H1 (cell line): ENCODE measurements around the gene TFAP2E. TPM values are rescaled to one million over a fixed set of nuclear protein-coding genes. Genes with fewer than 3 reads are reported as not detected.

Source experiments
- CTCF ChIA-PET: fragments of 300-600 bp; sonication (Branson Sonifier 250); formaldehyde crosslinking; loops from one replicate; lab custom pipeline; 2021; ENCODE audit not compliant: partially characterized antibody; lab: Charles Lee
- POLR2A ChIA-PET: fragments of 300-600 bp; sonication (Branson Sonifier 250); formaldehyde crosslinking; loops from one replicate; lab custom pipeline; 2021; ENCODE audit warnings: inconsistent platforms; ENCODE audit not compliant: partially characterized antibody; lab: Charles Lee
- DNase-seq, 2 experiments: peaks; one replicate each; pipeline versions ENCODE4 v3.0.0 to v3.0.0-alpha.2; 2010 to 2022; ENCODE audit warnings: low spot score in 2 of 2, low read depth in 1 of 2, mixed read lengths in 1 of 2
- FAIRE-seq: peaks from 2 replicates; lab custom pipeline; 2011; peaks lifted over from hg19 to GRCh38; lab: Jason Lieb, UNC
- H2AFZ ChIP-seq: 2 replicates; pipeline ENCODE4 v1.8.1; 2012; ENCODE audit warnings: low read length, inconsistent platforms
- H2AK5ac ChIP-seq: 2 replicates; pipeline ENCODE4 v1.6.1; 2013; ENCODE audit warnings: low read depth, low read length
- H2BK120ac ChIP-seq: replicated peaks from 2 replicates; pipeline ENCODE3; 2013; ENCODE audit warnings: low read depth, low read length, inconsistent platforms
- H2BK12ac ChIP-seq: 2 replicates; pipeline ENCODE4 v1.6.1; 2013; ENCODE audit warnings: low read depth, low read length
- H2BK15ac ChIP-seq: 2 replicates; pipeline ENCODE4 v1.6.1; 2013; ENCODE audit warnings: low read length
- H2BK20ac ChIP-seq: 2 replicates; pipeline ENCODE4 v1.6.1; 2013; ENCODE audit warnings: low read length
- H2BK5ac ChIP-seq: 2 replicates; pipeline ENCODE4 v1.6.1; 2013; ENCODE audit warnings: low read depth, low read length
- H3K14ac ChIP-seq: 2 replicates; pipeline ENCODE4 v1.6.1; 2013; ENCODE audit warnings: inconsistent platforms; ENCODE audit not compliant: insufficient read length
- H3K18ac ChIP-seq: 2 replicates; pipeline ENCODE4 v1.6.1; 2013; ENCODE audit warnings: low read length; ENCODE audit errors: extremely low read depth
- H3K23ac ChIP-seq: 2 replicates; pipeline ENCODE4 v1.6.1; 2013; ENCODE audit warnings: inconsistent platforms; ENCODE audit not compliant: insufficient read length
- H3K23me2 ChIP-seq: 2 replicates; pipeline ENCODE4 v1.6.1; 2013; ENCODE audit warnings: low read depth, low read length
- H3K27ac ChIP-seq: 2 replicates; pipeline ENCODE4 v1.6.1; 2011; ENCODE audit warnings: low read depth, low read length, inconsistent platforms
- H3K27me3 ChIP-seq, 4 experiments: replicated peaks in 1 of 4; 1 replicate in 1 of 4; 2 replicates in 3 of 4; pipeline versions ENCODE4 v1.6.1 to v1.8.1; 2011 to 2013; ENCODE audit warnings: low read length in 3 of 4, mild to moderate bottlenecking in 3 of 4, inconsistent platforms in 2 of 4, mixed read lengths in 2 of 4, moderate library complexity in 1 of 4; ENCODE audit not compliant: control insufficient read depth in 3 of 4, insufficient read depth in 3 of 4; ENCODE audit errors: extremely low read depth in 1 of 4
- H3K36me3 ChIP-seq, 4 experiments: 2 replicates each; pipeline versions ENCODE4 v1.6.1 to v1.8.1; 2011 to 2013; ENCODE audit warnings: mild to moderate bottlenecking in 4 of 4, low read length in 3 of 4, moderate library complexity in 2 of 4, control low read depth in 1 of 4, inconsistent platforms in 1 of 4; ENCODE audit not compliant: insufficient read depth in 4 of 4, control insufficient read depth in 2 of 4
- H3K4ac ChIP-seq: replicated peaks from 2 replicates; pipeline ENCODE3; 2013; ENCODE audit warnings: low read length, low read depth, mixed read lengths, inconsistent platforms; ENCODE audit not compliant: insufficient read length
- H3K4me1 ChIP-seq, 4 experiments: replicated peaks in 1 of 4; 1 replicate in 1 of 4; 2 replicates in 3 of 4; pipeline versions ENCODE4 v1.6.1 to v1.8.1; 2011 to 2013; ENCODE audit warnings: low read length in 3 of 4, inconsistent platforms in 2 of 4, mixed read lengths in 1 of 4; ENCODE audit not compliant: insufficient read depth in 4 of 4, control insufficient read depth in 3 of 4
- H3K4me2 ChIP-seq, 2 experiments: 2 replicates each; pipeline versions ENCODE4 v1.6.1 to v1.8.1; 2011 to 2013; ENCODE audit warnings: low read depth in 2 of 2, low read length in 2 of 2, control low read depth in 1 of 2, inconsistent platforms in 1 of 2, mild to moderate bottlenecking in 1 of 2; ENCODE audit not compliant: insufficient read depth in 1 of 2
- H3K4me3 ChIP-seq, 4 experiments: fragments of 200-600, 300-600 bp in 1 of 4; sonication (generic), shearing (Covaris generic), sonication (Bioruptor Twin) in 1 of 4; 2 replicates each; pipeline versions ENCODE4 v1.5.1 to v1.8.1; 2011 to 2016; ENCODE audit warnings: low read length in 4 of 4, low read depth in 3 of 4, control low read depth in 2 of 4, inconsistent platforms in 2 of 4, mild to moderate bottlenecking in 2 of 4, mixed read lengths in 1 of 4, moderate library complexity in 1 of 4; ENCODE audit not compliant: insufficient read depth in 2 of 4; ENCODE audit errors: extremely low read depth in 1 of 4
- H3K56ac ChIP-seq: replicated peaks from 2 replicates; pipeline ENCODE3; 2013; ENCODE audit warnings: low read depth, mild to moderate bottlenecking, mixed read lengths, low read length, inconsistent platforms; ENCODE audit not compliant: insufficient read length
- H3K79me1 ChIP-seq: 2 replicates; pipeline ENCODE4 v1.6.1; 2013; ENCODE audit warnings: low read depth, low read length, control low read depth
- H3K79me2 ChIP-seq, 2 experiments: 2 replicates each; pipeline versions ENCODE4 v1.6.1 to v1.8.1; 2012 to 2013; ENCODE audit warnings: low read length in 2 of 2, mild to moderate bottlenecking in 2 of 2, inconsistent platforms in 1 of 2; ENCODE audit not compliant: insufficient read depth in 2 of 2, control insufficient read depth in 1 of 2
- H3K9ac ChIP-seq, 4 experiments: replicated peaks in 1 of 4; 1 replicate in 1 of 4; 2 replicates in 3 of 4; pipeline versions ENCODE4 v1.6.1 to v1.8.1; 2011 to 2013; ENCODE audit warnings: low read depth in 3 of 4, low read length in 3 of 4, control low read depth in 2 of 4, mild to moderate bottlenecking in 2 of 4, moderate library complexity in 2 of 4, inconsistent platforms in 1 of 4; ENCODE audit errors: extremely low read depth in 1 of 4
- H3K9me3 ChIP-seq, 2 experiments: 2 replicates each; pipeline versions ENCODE4 v1.6.1 to v1.8.1; 2012 to 2013; ENCODE audit warnings: mild to moderate bottlenecking in 2 of 2, moderate library complexity in 2 of 2, control low read depth in 1 of 2, inconsistent platforms in 1 of 2, low read depth in 1 of 2, low read length in 1 of 2, mixed read lengths in 1 of 2; ENCODE audit not compliant: insufficient read depth in 2 of 2
- H4K20me1 ChIP-seq, 2 experiments: replicated peaks in 1 of 2; 2 replicates each; pipeline versions ENCODE3 to v1.8.1; 2011 to 2013; ENCODE audit warnings: inconsistent platforms in 2 of 2, low read length in 2 of 2, mild to moderate bottlenecking in 1 of 2; ENCODE audit not compliant: insufficient read depth in 2 of 2, control insufficient read depth in 1 of 2
- H4K5ac ChIP-seq: 2 replicates; pipeline ENCODE4 v1.6.1; 2013; ENCODE audit warnings: low read length, low read depth, mixed read lengths, inconsistent platforms; ENCODE audit not compliant: insufficient read length
- H4K8ac ChIP-seq: 2 replicates; pipeline ENCODE4 v1.8.0; 2013; ENCODE audit warnings: mild to moderate bottlenecking, moderate library complexity, low read length, inconsistent platforms; ENCODE audit not compliant: insufficient read depth; ENCODE audit errors: extremely low read depth
- H4K91ac ChIP-seq: replicated peaks from 2 replicates; pipeline ENCODE3; 2013; ENCODE audit warnings: low read length, mixed read lengths, inconsistent platforms; ENCODE audit not compliant: insufficient read length
- BRCA1 ChIP-seq: IDR thresholded peaks from 2 replicates; pipeline ENCODE4 v1.6.1; 2012; ENCODE audit warnings: low read depth, low read length, improper control_type of control experiment
- EGR1 ChIP-seq: IDR thresholded peaks from 2 replicates; pipeline ENCODE4 v1.6.1; 2011; ENCODE audit warnings: low read depth, low read length, borderline replicate concordance
- EP300 ChIP-seq, 2 experiments: IDR thresholded peaks; 1 replicate in 1 of 2; 2 replicates in 1 of 2; pipeline ENCODE4 v1.6.1; 2011 to 2012; ENCODE audit warnings: low read depth in 2 of 2, low read length in 2 of 2, mild to moderate bottlenecking in 2 of 2, borderline replicate concordance in 1 of 2, inconsistent platforms in 1 of 2, moderate library complexity in 1 of 2
- FOSL1 ChIP-seq: IDR thresholded peaks from 2 replicates; pipeline ENCODE4 v1.6.1; 2011; ENCODE audit warnings: mild to moderate bottlenecking, low read depth, low read length, moderate library complexity; ENCODE audit not compliant: insufficient read depth
- GTF2F1 ChIP-seq: IDR thresholded peaks from 2 replicates; pipeline ENCODE4 v1.6.1; 2012; ENCODE audit warnings: low read depth, low read length, improper control_type of control experiment, borderline replicate concordance
- HDAC6 ChIP-seq: IDR thresholded peaks from one replicate; pipeline ENCODE4 v1.7.1; 2012; ENCODE audit warnings: low read depth, mild to moderate bottlenecking, inconsistent platforms, low read length, moderate library complexity
- KDM4A ChIP-seq: IDR thresholded peaks from one replicate; pipeline ENCODE4 v1.7.1; 2012; ENCODE audit warnings: low read depth, mild to moderate bottlenecking, moderate library complexity, low read length, inconsistent platforms; ENCODE audit not compliant: severe bottlenecking
- NRF1 ChIP-seq: IDR thresholded peaks from 2 replicates; pipeline ENCODE4 v1.6.1; 2011; ENCODE audit warnings: mild to moderate bottlenecking, low read depth, low read length, improper control_type of control experiment
- RAD21 ChIP-seq, 2 experiments: IDR thresholded peaks in 1 of 2; conservative IDR thresholded peaks in 1 of 2; 2 replicates each; pipeline ENCODE4 v1.6.1; 2011; ENCODE audit warnings: low read depth in 2 of 2, low read length in 2 of 2, improper control_type of control experiment in 1 of 2, inconsistent platforms in 1 of 2, mild to moderate bottlenecking in 1 of 2, moderate library complexity in 1 of 2
- TAF7 ChIP-seq: optimal IDR thresholded peaks from 2 replicates; pipeline ENCODE3; 2011; ENCODE audit warnings: low read depth, mild to moderate bottlenecking, inconsistent platforms, low read length, moderate library complexity, borderline replicate concordance
- TCF12 ChIP-seq: IDR thresholded peaks from 2 replicates; pipeline ENCODE4 v1.6.1; 2011; ENCODE audit warnings: low read depth, mild to moderate bottlenecking, low read length
- YY1 ChIP-seq: IDR thresholded peaks from 2 replicates; pipeline ENCODE4 v1.6.1; 2011; ENCODE audit warnings: low read depth, mild to moderate bottlenecking, low read length
- WGBS, 2 experiments: shearing (Covaris generic) in 1 of 2; methylation state at CpG; one replicate each; pipeline versions ENCODE4 v1.1.6 to v1.1.7; 2013 to 2015; ENCODE audit warnings: low lambda C conversion rate in 2 of 2, mixed read lengths in 2 of 2, inconsistent platforms in 1 of 2, low coverage in 1 of 2, missing lambda C conversion rate in 1 of 2; ENCODE audit not compliant: insufficient replicate concordance in 2 of 2, insufficient coverage in 1 of 2, insufficient read length in 1 of 2; ENCODE audit errors: extremely low coverage in 1 of 2, missing lambda C conversion rate in 1 of 2; 5-methylcytosine and 5-hydroxymethylcytosine counted together
- polyA plus RNA-seq, 7 experiments: library from polyadenylated mRNA; depleted of rRNA in 3 of 7; stranded (reverse) in 5 of 7; unstranded in 2 of 7; fragments of >200 nt in 5 of 7; fragments of 200-250 nt in 2 of 7; gene quantifications; 1 replicate in 5 of 7; 2 replicates in 1 of 7; 4 replicates in 1 of 7; pipeline versions ENCODE4 v1.2.1 to v1.2.3, GENCODE V29; 2011 to 2013; ENCODE audit warnings: missing spikeins in 2 of 7, mixed read lengths in 2 of 7
- total RNA-seq: library from RNA; stranded (reverse); fragmentation: NEBNext Ultra II Directional; extraction: Animal tissue kit (Norgen Biotek cat#: 25700); gene quantifications from 2 replicates; pipeline ENCODE4 v1.2.1, GENCODE V29; 2021
- TF ChIP-seq, protein P1 (sequence below): IDR thresholded peaks from 2 replicates; pipeline ENCODE4 v1.6.1; 2011; ENCODE audit warnings: low read depth, mild to moderate bottlenecking, low read length; ENCODE audit not compliant: insufficient read depth

Gene TFAP2E
- total and polyA plus RNA-seq, 2 of the 8 experiments (the other 6 are each of a cell fraction or from before 2014, with no cell fraction given), result 0.24 to 0.50 TPM

DNA sequence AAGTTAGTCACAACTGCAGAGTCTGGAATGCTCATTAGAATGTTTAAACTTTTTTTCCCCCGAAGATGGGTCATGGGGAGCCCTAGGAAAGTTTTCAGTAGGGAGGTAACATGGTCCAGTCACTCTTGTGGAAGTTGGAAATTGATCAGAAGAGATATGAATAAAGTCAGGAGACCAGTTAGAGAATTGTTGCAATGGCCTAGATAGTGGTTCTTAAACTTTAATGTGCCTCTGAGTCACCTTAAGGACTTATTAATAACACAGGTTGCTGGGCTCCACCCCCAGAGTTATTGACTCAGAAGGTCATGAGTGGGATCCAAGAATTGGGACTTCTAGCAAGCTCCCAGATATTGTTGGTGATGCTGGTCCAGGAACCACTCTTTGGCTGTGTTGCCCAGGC lies 3.2 kb upstream of the TFAP2E start:
- ChIA-PET POLR2A (interaction anchor here (1.4 to 1.7 kb wide), 2 partner anchors 157 to 199 kb away, joined by 3 to 4 read pairs; partner anchors contain the start of gene CLSPN), CTCF (interaction anchor here (1.0 to 7.3 kb wide), 4 partner anchors 30 to 157 kb away, joined by 3 to 81 read pairs (median 27); partner anchors contain the start of gene C1orf216)
- Histone ChIP-seq H3K4me3 (no peak overlapping the region), H3K4me2 (no peak overlapping the region), H3K9me3 (no peaks in the 10 kb centered on the region), H4K5ac (no peak overlapping the region), H2AFZ (no peak overlapping the region), H3K23ac (no peak overlapping the region), H2BK5ac (no peak overlapping the region), H2BK12ac (no peak overlapping the region), H3K27me3 (peaks cover 34 to 57% (median 47%) of the 10 kb centered on the region in 4 experiments), H2BK120ac (no peak overlapping the region), H4K8ac (no peak overlapping the region), H3K27ac (no peak overlapping the region), H3K4ac (no peak overlapping the region), H2BK15ac (no peak overlapping the region), H3K79me1 (no peaks in the 10 kb centered on the region), H3K18ac (no peak overlapping the region), H2AK5ac (no peak overlapping the region), H3K9ac (no peak overlapping the region), H4K91ac (no peak overlapping the region), H3K4me1 (peaks cover 0 to 12% (median 6%) of the 10 kb centered on the region in 4 experiments; a peak in 5 of 7 replicates), H3K36me3 (peaks cover 0 to 16% (median 1%) of the 10 kb centered on the region in 4 experiments; a peak in 4 of 8 replicates), H3K79me2 (no peaks in the 10 kb centered on the region), H3K14ac (no peak overlapping the region), H2BK20ac (no peak overlapping the region), H3K23me2 (peaks cover 7% of the 10 kb centered on the region; the same call in 1 of the 2 replicates), H3K56ac (no peak overlapping the region), H4K20me1 (peaks cover 2 to 18% of the 10 kb centered on the region in 2 experiments)
- FAIRE-seq, result no peak
- no peak for DNase-seq
- WGBS, 2 experiments, result 59% methylated on average over 1 of the region's 1 CpG; no CpG with 5 or more reads in 1 of the 2 experiments
- TF ChIP-seq RAD21 (IDR thresholded peaks at IDR 0.05 in 1 of 2, conservative IDR thresholded peaks at IDR 0.05 in 1 of 2; ENCODE audit: low read depth in 2 of 2, low read length in 2 of 2) (no peak), BRCA1 (no peak), EGR1 (no peak), FOSL1 (no peak), KDM4A (no peak), HDAC6 (no peak), YY1 (no peak), NRF1 (no peak), EP300 (IDR thresholded peaks at IDR 0.05; ENCODE audit: borderline replicate concordance in 1 of 2, low read depth in 2 of 2, low read length in 2 of 2) (no peak), TAF7 (no peak), TCF12 (no peak), GTF2F1 (no peak)
- TF ChIP-seq, protein P1, sequence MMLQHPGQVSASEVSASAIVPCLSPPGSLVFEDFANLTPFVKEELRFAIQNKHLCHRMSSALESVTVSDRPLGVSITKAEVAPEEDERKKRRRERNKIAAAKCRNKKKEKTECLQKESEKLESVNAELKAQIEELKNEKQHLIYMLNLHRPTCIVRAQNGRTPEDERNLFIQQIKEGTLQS, result no peak
